ENCODE measurements around the gene SMG6.

DNA sequence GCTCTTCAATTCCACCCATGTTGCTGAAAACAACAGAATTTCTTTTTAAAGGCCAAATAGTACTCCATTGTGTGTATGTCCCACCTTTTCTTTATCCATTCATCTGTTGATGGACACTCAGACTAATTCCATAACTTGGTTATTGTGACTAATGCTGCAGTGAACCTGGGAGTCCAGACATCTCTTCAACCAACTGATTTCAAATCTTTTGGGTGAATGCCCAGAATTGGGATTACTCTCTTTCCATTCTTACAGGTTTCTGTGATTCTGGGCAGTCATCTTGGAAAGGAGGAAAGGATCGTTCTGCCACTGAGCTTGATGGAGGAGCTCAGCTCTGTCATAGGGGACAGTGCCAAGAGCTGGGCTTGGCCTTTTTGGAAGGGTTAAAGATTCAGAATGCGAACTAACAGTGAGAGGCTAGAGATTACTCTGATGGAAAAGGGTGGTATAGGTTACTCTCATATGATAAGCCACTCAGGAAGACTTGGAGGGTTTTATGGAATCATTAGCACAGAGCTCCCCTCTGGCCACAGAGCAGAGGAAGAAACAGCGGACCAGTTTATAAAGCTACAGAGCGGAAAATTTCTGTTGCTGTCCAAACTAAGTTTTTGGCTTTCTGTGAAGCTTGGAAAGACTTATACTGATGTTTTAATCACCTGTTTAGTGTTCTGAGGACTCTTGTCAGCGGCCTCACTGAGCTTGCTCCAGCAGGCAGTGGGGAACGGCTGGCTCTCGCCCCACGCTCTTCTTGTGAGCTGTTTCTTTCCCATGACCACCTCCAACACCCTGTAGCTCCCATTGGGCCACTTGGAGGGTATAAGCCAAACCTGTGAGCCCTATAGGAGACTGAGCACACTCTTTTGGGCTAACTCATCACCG, 200.4 kb downstream of the SMG6 start:
- TF ChIP-seq, protein P1, sequence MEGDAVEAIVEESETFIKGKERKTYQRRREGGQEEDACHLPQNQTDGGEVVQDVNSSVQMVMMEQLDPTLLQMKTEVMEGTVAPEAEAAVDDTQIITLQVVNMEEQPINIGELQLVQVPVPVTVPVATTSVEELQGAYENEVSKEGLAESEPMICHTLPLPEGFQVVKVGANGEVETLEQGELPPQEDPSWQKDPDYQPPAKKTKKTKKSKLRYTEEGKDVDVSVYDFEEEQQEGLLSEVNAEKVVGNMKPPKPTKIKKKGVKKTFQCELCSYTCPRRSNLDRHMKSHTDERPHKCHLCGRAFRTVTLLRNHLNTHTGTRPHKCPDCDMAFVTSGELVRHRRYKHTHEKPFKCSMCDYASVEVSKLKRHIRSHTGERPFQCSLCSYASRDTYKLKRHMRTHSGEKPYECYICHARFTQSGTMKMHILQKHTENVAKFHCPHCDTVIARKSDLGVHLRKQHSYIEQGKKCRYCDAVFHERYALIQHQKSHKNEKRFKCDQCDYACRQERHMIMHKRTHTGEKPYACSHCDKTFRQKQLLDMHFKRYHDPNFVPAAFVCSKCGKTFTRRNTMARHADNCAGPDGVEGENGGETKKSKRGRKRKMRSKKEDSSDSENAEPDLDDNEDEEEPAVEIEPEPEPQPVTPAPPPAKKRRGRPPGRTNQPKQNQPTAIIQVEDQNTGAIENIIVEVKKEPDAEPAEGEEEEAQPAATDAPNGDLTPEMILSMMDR (IDR thresholded peaks at IDR 0.05) = no peak
- TF ChIP-seq POLR2A (IDR thresholded peaks at IDR 0.05) = no peak

Measured in esophagus squamous epithelium (tissue), 4 donors.